GM13976 (cell line): ENCODE data around the gene CDC16.
"Not testable (repeated sequence)": the region's sequence is repeated elsewhere in the genome, so short reads cannot be mapped to it uniquely, and the experiment has no call there.

ENCODE experiments used
- DNase-seq: peaks from one replicate; pipeline ENCODE4 v3.0.0; 2012; ENCODE audit warnings: low spot score
- in situ Hi-C: fragments of 300-500 bp; cut with MboI; formaldehyde crosslinking; loops from one replicate; pipeline ENCODE4 v1.12.0; 2022; ENCODE audit warnings: low sequenced_read_pairs, mixed read lengths, inconsistent platforms; ENCODE audit not compliant: unreplicated experiment
- TF ChIP-seq, protein P1 (sequence below): IDR thresholded peaks from 2 replicates; pipeline ENCODE4 v1.5.1; 2012; ENCODE audit warnings: borderline replicate concordance, mild to moderate bottlenecking; ENCODE audit not compliant: insufficient read depth; ENCODE audit errors: extremely low read depth, missing control alignments, control extremely low read depth

CDC16 gene

DNA sequence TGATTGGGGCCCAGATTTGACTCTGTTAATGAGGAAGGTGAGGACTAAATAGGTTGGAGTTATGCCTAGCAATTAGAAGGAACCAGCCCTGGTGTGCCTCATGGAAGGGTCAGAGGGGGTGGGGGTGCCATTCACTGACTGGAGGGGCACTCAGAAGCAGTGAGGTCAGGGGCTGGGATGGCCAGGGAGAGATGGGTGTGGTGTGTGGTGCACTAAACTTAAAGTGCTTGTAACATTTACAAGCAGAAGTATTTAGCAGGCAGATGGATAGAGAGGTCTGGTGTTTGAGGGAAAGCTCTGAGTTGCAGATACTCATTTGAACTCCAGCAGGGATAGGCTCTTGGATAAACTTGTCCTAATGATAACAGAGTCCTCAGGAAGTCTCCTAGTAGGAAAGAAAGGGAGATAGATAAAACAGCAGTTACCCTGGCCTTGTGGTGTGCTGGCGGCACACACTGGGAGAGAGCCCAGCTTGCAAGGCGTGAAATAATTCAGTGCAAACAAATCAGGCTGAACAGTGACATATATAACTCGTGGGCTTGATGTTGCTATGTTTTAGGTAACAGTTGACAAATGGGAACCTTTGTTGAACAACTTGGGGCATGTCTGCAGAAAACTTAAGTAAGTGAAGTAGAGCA, 26.8 kb downstream of the CDC16 start:
- in situ Hi-C loops: no loop called here
- TF ChIP-seq, protein P1, sequence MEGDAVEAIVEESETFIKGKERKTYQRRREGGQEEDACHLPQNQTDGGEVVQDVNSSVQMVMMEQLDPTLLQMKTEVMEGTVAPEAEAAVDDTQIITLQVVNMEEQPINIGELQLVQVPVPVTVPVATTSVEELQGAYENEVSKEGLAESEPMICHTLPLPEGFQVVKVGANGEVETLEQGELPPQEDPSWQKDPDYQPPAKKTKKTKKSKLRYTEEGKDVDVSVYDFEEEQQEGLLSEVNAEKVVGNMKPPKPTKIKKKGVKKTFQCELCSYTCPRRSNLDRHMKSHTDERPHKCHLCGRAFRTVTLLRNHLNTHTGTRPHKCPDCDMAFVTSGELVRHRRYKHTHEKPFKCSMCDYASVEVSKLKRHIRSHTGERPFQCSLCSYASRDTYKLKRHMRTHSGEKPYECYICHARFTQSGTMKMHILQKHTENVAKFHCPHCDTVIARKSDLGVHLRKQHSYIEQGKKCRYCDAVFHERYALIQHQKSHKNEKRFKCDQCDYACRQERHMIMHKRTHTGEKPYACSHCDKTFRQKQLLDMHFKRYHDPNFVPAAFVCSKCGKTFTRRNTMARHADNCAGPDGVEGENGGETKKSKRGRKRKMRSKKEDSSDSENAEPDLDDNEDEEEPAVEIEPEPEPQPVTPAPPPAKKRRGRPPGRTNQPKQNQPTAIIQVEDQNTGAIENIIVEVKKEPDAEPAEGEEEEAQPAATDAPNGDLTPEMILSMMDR: no peak
- no peak for DNase-seq

DNA sequence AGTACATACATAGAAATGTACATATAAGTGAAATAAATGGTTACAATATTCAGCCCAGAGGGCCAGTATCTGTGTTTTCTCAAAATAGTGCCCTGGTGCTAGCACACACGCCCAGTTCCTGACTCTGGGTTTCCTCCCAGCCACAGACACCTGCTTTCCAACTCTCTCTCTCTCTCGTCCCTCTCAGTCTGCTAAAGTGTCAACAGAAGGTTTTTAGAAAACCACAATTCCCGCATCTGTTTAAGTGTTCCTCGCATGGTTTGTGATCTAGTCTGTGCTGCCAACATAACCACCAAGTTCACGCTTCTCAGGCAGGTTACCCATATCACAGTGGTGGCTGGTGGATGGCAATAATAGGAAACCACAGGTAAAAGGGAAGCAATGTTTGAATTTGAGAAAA, 28.9 kb downstream of the CDC16 start:
- DNase-seq: no peak
- in situ Hi-C loops: no loop called here
- TF ChIP-seq, protein P1: no peak

GRCh38 chr13:114264313-114264712, 29.6 kb downstream of the CDC16 start:
- in situ Hi-C loops, DNase-seq: not testable (repeated sequence)

- TF ChIP-seq, protein P1: no peak
- in situ Hi-C loops: no loop called here
- no peak for DNase-seq
These were observed 30.4 kb downstream of the CDC16 start for GRCh38 chr13:114264886-114265611.

GRCh38 chr13:114266241-114266640, 31.5 kb downstream of the CDC16 start:
- no peak for DNase-seq
- TF ChIP-seq, protein P1: no peak
- in situ Hi-C loops: no loop called here

DNA sequence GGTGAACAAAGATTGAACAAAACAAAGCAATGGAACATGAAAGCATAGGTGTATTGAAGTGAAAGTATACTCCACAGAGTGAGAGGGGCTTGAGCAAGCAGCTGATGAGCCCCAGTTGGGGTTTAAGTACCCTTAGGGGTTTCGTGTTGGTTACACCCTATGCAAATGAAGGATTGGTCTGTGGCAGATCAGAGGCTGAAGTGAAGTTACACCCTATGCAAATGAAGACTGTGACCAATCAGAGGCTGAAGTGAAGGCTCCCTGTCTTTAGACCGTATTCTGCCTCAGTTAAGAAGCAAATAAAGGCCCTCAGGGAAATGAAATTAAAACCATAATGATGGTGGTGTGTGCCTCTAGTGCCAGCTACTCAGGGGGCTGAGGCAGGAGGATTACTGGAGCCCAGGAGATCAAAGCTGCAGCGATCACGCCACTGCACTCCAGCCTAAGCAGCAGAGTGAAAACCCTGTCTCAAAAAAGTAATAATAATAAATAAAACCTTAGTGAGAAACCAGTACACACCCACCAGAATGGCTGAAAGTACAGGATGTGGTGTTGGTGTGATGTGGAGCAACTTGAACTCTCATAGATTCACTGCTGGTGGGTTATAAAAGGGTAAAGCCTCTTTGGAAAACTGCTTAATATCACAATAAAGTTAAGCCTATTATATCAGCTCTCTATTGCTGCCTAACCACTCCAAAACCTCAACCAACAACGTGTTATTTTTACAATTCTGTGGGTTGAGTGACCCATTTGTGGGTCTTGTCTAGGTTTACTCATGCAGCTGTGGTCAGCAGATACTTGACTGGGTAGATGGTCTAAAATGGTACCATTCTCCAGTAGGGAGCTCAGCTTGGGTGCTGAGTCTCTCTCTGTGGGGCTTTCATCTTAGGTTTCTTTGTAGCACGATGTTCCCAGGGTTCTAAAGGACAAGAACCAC, 33.9 kb downstream of the CDC16 start:
- in situ Hi-C loops: no loop called here
- no peak for DNase-seq
- TF ChIP-seq, protein P1: no peak

DNA sequence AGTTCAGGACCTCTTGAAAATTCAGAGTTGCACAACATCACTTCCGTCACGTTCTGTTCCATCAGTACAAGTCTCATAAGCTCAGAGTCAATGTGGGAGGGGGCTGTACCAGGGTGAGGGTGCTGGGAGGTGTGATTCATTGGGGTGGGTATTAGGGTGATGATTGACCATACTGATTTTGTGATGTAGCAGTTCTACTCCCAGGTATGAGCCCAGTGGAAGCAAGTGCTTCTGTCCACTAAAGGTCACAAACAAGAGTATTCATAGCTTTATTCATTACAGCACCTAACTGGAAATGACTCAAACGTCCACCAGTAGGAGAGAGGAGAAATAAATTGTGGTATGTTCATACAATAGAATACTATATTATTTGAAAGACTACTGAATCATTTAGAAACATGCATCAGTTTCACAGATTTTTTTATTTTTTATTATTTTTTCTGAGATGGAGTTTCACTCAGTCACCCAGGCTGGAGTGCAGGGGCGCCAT, 34.6 kb downstream of the CDC16 start:
- in situ Hi-C loops: no loop called here
- TF ChIP-seq, protein P1: no peak
- DNase-seq: no peak
